GM19099 (cell line): ENCODE results near the gene VASN.

Experiments
- POLR2A ChIP-seq: IDR thresholded peaks from 3 replicates; pipeline ENCODE4 v1.6.1; 2011; ENCODE audit warnings: low read depth; ENCODE audit not compliant: insufficient read length; ENCODE audit errors: extremely low read depth

VASN gene

GRCh38 chr16:4392382-4393239 lies 21.0 kb downstream of the VASN start:
- TF ChIP-seq POLR2A: no peak

DNA sequence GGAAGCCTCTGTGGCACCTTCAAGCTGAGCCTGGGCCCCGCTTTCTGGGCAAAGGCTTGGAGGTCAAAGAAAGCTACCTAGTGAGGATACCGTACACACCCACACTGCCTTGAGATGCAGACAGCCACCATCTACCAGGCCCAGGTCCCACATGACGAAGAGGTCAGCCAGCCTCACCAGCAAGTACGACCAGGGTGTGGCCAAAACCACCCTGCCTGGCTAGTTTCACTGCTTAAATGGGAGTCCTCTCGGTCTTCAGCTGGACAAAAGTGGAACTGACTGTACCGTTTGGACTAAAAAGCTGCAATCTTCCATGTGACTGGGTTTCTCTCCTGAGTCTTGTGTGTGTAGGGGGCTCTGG lies 21.6 kb downstream of the VASN start:
- TF ChIP-seq POLR2A: no peak

GRCh38 chr16:4395055-4395726 lies 23.5 kb downstream of the VASN start:
- TF ChIP-seq POLR2A: no peak

DNA sequence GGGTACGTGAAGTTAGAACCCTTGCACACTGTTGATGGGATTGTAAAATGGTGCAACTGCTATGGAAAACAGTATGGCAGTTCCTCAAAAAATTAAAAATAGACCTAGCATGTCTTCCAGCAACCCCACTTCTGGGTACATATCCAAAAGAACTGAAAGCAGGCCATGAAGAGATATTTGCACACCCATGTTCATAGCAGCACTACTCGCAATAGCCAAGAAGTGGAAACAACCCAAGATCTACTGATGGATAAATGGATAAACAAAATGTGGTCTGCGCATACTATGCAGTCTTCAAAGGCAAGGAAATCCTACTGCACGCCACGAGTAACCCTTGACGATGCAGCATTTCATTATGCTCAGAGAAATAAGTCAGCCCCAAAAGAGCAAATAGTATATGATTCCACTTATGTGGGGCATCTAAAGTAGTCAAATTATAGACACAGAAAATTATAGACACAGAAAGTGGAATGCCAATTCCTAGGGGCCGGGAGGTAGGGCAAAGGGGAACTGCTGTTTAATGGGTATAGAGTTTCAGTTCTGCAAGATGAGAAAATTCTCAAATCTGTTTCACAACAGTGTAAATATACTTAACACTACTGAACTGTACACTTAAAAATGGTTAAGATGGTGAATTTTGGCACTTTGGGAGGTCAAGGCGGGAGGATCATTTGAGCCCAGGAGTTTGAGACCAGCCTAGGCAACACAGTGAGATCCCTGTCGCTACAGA lies 27.5 kb downstream of the VASN start:
- no peak for TF ChIP-seq POLR2A

DNA sequence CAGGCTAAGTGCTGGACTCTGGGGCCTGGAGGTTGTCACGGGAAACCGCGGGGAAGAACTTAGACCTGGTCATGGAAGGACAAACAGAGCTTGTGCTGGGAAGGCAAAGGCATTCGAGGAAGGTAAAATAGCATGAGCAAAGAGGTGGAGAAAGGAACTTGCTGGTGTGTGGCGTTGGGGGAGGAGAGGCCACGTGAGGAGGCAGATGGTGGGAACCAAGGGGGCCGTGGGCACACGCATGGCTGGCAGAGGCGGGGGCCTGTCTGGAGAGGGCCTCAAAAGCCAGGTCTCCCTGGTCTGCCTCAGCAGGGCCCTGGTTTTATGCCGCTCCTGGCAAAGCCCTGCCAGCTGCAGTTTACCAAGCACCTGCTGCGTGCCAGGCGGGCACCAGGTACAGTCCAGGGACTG lies 29.4 kb downstream of the VASN start:
- no peak for TF ChIP-seq POLR2A

- TF ChIP-seq POLR2A: no peak
Observed at GRCh38 chr16:4401510-4401909, 29.9 kb downstream of the VASN start.

DNA sequence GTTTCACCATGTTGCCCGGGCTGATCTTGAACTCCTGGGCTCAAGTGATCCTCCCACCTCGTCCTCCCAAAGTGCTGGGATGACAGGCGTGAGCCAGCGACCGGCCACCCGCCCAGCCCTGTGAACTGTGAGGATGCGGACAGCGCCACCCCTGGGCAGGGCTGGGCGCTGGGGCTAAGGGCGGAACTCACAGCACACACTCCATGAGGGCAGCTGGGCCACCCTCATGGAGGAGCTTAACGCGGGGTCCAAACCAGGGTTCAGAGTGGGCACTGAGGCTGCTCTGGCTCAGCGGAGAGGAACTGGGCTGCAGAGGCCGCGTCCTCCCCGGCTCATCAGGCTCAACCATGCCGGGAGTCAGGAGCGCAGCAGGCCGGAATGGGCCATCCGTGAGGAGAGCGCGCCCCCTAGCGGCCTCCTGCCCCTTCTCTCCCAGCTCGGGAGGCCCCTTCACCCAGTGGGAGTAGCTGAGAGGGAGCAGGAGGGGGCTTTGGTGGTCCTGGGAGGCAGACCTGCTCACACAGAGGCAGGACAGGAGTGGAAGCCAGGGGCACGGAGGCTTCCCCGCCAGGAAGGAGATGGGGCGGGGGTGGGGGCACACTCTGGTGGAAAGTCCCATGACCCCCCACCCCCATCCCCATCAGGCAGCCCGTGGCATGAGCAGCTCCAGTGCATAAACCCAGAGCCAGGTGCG lies 30.9 kb downstream of the VASN start:
- TF ChIP-seq POLR2A: no peak

DNA sequence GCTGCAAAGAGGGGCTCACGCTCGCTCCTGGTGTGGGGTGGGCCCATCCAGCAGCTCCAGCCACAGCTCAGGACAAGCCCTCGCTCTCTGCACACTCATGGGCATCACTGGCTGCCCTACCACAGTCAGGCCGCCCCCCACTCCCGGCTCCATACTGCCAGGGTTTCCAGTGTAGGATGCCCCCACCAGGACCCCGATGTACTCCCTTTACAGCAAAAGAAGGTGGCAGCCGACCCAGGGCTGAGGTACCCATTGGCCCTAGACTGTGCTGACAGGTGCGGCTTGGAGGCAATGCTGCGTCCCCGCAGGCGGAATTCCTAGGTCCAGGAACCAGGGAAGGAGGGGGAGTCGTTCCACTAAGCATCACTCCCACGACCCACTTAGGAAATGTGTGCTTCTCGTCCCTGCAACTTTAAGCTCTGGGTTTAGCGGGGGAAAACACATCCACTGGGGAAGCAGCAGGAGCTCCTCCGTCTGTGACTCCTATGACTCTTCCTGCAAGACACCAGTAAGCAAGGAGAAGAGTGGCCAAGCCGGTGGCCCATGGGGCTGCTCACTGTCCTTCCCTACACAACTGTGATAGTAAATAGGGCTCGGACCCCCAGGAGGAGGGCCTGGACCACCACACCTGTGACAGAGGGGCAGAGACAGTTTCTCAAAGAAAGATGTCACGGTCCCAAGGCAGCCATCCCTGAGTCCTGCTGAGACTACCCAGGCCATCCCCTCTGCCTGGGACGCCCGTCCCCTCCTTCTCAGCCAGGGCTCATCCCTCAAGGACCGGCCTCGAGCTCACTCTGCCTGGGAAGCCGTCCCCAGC lies 31.7 kb downstream of the VASN start:
- TF ChIP-seq POLR2A: no peak

DNA sequence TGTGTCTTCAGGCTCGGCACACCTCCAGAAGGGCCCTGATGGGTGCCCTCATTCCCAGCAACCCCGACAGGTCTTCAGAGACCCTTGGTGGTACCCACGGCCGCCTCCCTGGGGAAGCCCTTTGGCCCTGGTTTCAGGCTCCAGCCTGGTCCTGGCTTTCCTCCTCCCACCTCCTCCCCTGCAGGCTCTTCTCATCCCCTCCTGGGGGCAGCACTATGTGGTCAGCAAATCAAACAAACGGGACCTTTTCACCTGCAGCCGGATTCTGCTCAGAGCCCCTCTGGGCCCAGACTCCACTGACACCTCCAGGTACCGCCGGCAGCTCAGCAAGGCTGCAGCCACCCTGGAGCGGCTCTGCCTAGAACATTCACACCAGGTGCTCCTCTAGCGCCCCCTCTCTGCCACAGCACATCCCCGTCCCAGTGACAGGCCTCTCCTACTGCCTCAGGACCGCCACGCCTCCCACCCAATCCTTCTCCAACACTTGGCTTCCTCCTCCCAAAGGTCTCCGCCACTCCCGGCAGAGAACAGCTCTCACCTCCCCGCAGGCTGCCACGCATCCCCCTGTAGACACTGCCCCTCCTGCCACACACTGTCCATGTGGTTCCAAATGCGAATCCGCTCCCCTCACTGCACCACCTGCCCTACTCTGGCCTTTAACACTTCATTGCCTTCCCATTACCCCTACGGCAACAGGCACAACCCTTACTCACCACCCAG lies 32.8 kb downstream of the VASN start:
- TF ChIP-seq POLR2A: no peak

GRCh38 chr16:4404967-4405696 lies 33.5 kb downstream of the VASN start:
- no peak for TF ChIP-seq POLR2A

GRCh38 chr16:4407543-4408322 lies 36.1 kb downstream of the VASN start:
- no peak for TF ChIP-seq POLR2A

- no peak for TF ChIP-seq POLR2A
Observed at GRCh38 chr16:4408323-4408690, 36.7 kb downstream of the VASN start.
